Spleen (tissue), 7 donors: ENCODE measurements around the gene FAM20C.
A peak's percentile ranks its signal among the peaks of the same experiment; 100 is the strongest.

Experiments used
- POLR2A ChIP-seq, 3 donors: fragments of 450-650 bp; IDR thresholded peaks; one replicate each; pipeline ENCODE4 v1.5.1; 2017; ENCODE audit warnings: antibody characterized with exemption in 3 of 3, mild to moderate bottlenecking in 1 of 3
- POLR2AphosphoS5 ChIP-seq, 3 donors: sonication (generic); formaldehyde crosslinking; IDR thresholded peaks; one replicate each; pipeline ENCODE4 v1.5.1; 2017; ENCODE audit warnings: antibody characterized with exemption in 3 of 3
- TF ChIP-seq, protein P1 (sequence below), 11 experiments: fragments of 200-600 bp in 7 of 11; fragments of 450-650 bp in 4 of 11; sonication (generic) in 4 of 11; IDR thresholded peaks in 8 of 11; conservative IDR thresholded peaks in 3 of 11; 1 replicate in 7 of 11; 2 replicates in 4 of 11; pipeline versions ENCODE4 v1.4.0 to v1.8.0; 2016 to 2021; ENCODE audit warnings: antibody characterized with exemption in 11 of 11, inconsistent platforms in 4 of 11, mild to moderate bottlenecking in 1 of 11
- donor health status: DM: no; HTN: no; CAD: no; lungs with moderate emphysema.
- donor health status: DM: no; HTN: no; CAD: no.
- donor health status: DM: no; HTN: no; CAD: no.

- TF ChIP-seq, protein P1, sequence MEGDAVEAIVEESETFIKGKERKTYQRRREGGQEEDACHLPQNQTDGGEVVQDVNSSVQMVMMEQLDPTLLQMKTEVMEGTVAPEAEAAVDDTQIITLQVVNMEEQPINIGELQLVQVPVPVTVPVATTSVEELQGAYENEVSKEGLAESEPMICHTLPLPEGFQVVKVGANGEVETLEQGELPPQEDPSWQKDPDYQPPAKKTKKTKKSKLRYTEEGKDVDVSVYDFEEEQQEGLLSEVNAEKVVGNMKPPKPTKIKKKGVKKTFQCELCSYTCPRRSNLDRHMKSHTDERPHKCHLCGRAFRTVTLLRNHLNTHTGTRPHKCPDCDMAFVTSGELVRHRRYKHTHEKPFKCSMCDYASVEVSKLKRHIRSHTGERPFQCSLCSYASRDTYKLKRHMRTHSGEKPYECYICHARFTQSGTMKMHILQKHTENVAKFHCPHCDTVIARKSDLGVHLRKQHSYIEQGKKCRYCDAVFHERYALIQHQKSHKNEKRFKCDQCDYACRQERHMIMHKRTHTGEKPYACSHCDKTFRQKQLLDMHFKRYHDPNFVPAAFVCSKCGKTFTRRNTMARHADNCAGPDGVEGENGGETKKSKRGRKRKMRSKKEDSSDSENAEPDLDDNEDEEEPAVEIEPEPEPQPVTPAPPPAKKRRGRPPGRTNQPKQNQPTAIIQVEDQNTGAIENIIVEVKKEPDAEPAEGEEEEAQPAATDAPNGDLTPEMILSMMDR (IDR thresholded peaks at IDR 0.05 in 8 of 11, conservative IDR thresholded peaks at IDR 0.05 in 3 of 11), result no peak
- no peak for TF ChIP-seq POLR2A (IDR thresholded peaks at IDR 0.05)
- peak in 1 of 3 donors; percentile 26 for TF ChIP-seq POLR2AphosphoS5 (IDR thresholded peaks at IDR 0.05)
These were observed 7.8 kb upstream of the FAM20C start for GRCh38 chr7:184294-185264.
